ENCODE results near the gene DMAC2. TPM values are rescaled to one million over a fixed set of nuclear protein-coding genes. Genes with fewer than 3 reads are reported as not detected.

The DMAC2 gene
- total and polyA plus RNA-seq, 2 experiments from 2014 or later, result 77.2 to 86.5 TPM

- TF ChIP-seq ETS1 (IDR thresholded peaks at IDR 0.05) (no peak), ZNF462 (CRISPR knock-in tag; IDR thresholded peaks at IDR 0.05) (no peak), ZNF114 (CRISPR knock-in tag; IDR thresholded peaks at IDR 0.05) (no peak), CTCF (conservative IDR thresholded peaks at IDR 0.05; ENCODE audit: low read depth in 2 of 2) (no peak), JUNB (IDR thresholded peaks at IDR 0.05; ENCODE audit: unreplicated experiment) (no peak), POLR2AphosphoS5 (IDR thresholded peaks at IDR 0.05; ENCODE audit: low read depth) (no peak), STAT1 (IDR thresholded peaks at IDR 0.05; ENCODE audit: unreplicated experiment) (no peak), EZH2phosphoT487 (IDR thresholded peaks at IDR 0.05; ENCODE audit: unreplicated experiment) (no peak), CREB1 (CRISPR knock-in tag; IDR thresholded peaks at IDR 0.05; ENCODE audit: low read depth) (no peak), ZNF331 (CRISPR knock-in tag; IDR thresholded peaks at IDR 0.05; ENCODE audit: low read depth) (no peak), REST (IDR thresholded peaks at IDR 0.05; ENCODE audit: unreplicated experiment) (no peak), NANOG (IDR thresholded peaks at IDR 0.05; ENCODE audit: borderline replicate concordance) (no peak), EZH2 (IDR thresholded peaks at IDR 0.05; ENCODE audit: low read depth, unreplicated experiment) (no peak)
- Histone ChIP-seq H2AFZ (no peak overlapping the region), H3F3A (replicated peaks; ENCODE audit: low read depth) (0 out of 2 replicates have a peak, but pooled peaks cover 5% of the 10 kb centered on the region), H3K4me2 (peak overlapping the region; percentile 95; the same call in 1 of the 2 replicates), H3K4me3 (peak overlapping the region; percentile 68; the same call in 1 of the 2 replicates), H3K36me3 (ENCODE audit: insufficient read depth) (no peaks in the 10 kb centered on the region), H3K79me2 (replicated peaks; ENCODE audit: insufficient read depth) (no peaks in the 10 kb centered on the region), H3K9me2 (ENCODE audit: insufficient read depth) (no peaks in the 10 kb centered on the region), H4K20me1 (replicated peaks; ENCODE audit: insufficient read depth) (no peaks in the 10 kb centered on the region; the same call in 1 of the 2 replicates), H3K27me3 (ENCODE audit: insufficient read depth) (no peaks in the 10 kb centered on the region), H3K27ac (ENCODE audit: low read depth) (no peak overlapping the region), H3K4me1 (ENCODE audit: insufficient read depth) (peaks cover 12% of the 10 kb centered on the region)
- ATAC-seq, result no peak; the same call in 2 of the 3 replicates
- H3K36me3 Mint-ChIP-seq (ENCODE audit: low read depth), result peaks cover 11% of the 10 kb centered on the region; the same call in 2 of the 3 replicates
- no peak overlapping the region for H3K27ac Mint-ChIP-seq
- no peak for DNase-seq (ENCODE audit: low spot score)
- H3K27me3 Mint-ChIP-seq (ENCODE audit: insufficient read depth, low read depth, poor library complexity), result peaks cover 12% of the 10 kb centered on the region
- no peaks in the 10 kb centered on the region for H3K9me3 Mint-ChIP-seq
- peaks cover 18% of the 10 kb centered on the region for H3K4me1 Mint-ChIP-seq
- peak overlapping the region; percentile 76 for H3K4me3 Mint-ChIP-seq
Measured at GRCh38 chr19:41426116-41426841, 13.4 kb downstream of the DMAC2 start.
